ENCODE data around the gene EML4. TPM values are rescaled to one million over a fixed set of nuclear protein-coding genes. Genes with fewer than 3 reads are reported as not detected.
"Not testable (repeated sequence)": the region's sequence is repeated elsewhere in the genome, so short reads cannot be mapped to it uniquely, and the experiment has no call there.

Gene EML4
- total RNA-seq: 37.7 TPM

GRCh38 chr2:42169100-42169873, at the start of gene EML4:
Gene EML4 (plus strand): TSS chr2:42169353. CDS start chr2:42169612, 259 bp downstream.
- peak; percentile 96 for DNase-seq

DNA sequence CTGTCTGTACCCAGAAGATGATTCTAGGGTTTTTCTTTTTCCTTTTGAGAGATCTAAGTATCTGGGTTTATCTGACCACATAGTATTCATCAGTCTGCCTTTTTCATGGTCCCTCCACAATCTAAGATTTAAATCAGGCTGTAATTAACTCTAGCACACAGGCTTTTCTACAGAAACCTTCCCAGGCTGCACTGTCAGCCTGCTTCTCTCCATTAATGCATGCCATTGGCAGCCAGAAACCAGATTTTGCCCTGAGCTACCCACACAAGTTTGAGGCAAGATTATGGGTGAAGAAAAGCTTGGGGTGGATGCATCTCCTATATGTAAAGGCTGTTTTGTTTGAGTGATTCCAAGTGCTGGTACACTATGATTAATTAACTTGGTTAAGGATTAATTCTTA, 45.7 kb upstream of the EML4 start:
- DNase-seq: no peak

DNA sequence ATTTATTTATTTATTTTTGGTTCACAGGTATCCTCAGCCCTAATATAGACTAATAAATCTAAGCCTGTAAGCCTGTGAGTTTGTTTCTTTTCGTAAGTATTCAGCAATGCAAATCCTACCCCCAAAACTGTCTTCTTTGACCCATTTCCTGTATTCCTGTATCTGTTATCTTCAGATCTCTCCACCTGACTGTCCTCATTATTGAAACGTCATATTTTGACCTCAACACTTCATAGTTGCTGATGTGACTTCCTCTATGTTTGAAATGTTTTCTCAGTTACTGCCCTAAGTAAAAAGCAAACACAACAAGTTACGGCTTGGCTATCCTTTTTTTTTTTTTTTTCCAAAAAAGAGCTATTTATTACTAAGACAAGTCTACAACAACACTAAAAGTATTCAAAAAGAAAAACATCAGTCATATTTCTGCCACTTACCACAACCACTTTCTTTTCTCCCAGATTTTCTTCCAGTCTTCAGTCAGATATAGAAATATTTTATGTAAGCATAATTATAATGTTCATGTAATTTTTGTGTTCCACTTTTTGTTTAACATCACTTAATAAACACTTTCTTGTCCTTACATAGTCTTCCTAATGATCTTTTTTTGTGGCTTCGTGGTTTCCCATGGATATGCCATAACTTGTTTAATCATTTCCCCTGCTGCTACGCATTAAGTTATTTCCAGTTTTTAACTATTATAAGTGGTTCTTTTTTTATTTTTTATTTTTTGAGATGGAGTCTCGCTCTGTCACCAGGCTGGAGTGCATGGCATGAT, 45.0 kb upstream of the EML4 start:
- no peak for DNase-seq

DNA sequence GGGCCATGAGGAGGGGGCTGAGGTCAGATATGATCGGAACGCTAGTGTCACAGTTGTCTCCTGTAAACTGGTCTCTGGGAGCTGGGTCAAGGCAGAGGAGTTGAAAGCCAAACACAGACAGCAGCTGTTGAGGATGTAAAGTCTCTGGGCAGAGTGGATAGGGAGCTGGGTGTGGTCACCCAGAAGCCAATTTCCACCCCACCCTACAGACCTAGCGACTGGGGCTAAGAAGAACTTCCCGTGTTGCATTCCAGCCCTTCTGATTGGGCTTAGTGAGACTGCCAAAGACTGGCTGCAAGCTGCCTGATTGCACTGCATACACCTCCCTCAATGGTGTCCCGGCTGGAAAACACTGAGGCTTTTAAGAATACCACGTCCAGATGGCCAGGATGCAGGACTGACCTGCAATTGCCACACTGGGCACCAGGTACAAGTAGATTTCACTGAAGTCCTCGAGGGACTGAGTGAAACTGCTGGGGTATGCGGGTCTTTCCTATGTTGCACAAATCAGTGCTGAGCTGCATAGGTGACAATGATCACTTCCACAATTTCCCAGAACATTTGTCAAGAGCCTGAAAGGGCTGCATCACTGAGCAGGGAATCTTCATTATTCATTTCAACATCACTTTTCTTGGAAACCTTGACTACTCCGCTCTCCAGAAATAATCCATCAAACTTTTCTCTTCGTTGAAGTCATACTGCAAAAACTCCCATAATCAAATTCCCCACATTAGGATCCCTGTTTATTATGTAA, 43.1 kb upstream of the EML4 start:
- peak; percentile 86 for DNase-seq

DNA sequence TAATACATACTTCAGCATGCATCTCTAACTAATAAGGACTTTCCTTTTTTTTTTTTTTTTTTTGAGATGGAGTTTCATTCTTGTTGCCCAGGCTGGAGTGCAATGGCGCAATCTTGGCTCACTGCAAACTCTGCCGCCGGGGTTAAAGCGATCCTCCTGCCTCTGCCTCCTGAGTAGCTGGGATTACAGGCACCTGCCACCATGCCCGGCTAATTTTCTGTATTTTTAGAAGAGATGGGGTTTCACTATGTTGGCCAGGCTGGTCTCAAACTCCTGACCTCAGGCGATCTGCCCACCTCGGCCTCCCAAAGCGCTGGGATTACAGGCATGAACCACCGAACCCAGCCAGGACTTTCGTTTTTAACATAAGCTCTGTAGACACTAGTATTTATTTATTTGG, 42.3 kb upstream of the EML4 start:
- not testable (repeated sequence) for DNase-seq

DNA sequence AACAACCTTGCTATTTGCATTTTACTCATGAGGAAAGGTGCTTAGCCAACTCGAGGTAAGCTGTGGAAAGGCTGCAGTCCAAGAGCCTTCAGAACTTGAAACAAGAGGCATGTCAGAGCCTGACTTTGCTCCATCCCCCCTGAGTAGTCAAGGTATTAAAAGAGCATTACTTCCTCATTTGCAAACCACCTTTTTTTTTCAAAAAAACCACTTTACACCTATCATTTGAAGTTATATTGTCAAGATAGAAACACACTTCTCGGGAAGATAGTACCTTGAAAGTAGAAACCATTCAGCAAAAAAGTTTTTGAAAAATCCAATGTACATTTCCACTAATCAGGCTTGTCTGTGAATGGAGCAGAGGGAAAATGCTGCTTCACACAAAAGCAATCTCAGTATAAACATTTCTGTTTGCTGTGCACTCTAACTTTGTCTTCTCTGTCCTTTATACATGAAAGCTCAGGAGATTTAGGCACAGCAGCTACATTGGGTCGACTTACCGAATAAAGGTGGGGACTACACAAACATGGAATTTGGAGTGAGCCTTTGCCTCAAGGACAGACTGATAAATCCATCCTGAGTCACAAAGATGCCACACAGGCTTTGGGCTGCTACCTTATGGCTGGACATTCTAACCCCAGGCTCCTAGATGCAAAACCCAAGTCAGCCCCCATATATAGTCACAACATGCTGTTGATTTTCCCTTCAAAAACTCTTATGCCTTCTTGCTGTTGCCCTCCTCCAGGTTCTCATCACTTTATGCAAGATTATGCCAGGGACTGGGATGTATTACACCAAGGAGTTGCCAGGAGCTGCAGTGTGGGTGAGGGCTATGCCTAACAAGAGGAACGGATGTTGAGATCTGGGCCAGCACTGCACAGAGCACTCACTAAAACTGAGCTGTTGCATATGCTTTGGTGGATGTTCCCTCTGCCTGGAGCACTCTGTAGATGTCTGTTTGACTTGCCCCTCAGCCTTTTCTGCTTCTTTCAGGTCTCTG, 41.4 kb upstream of the EML4 start:
- no peak for DNase-seq

GRCh38 chr2:42128721-42129486, 40.2 kb upstream of the EML4 start:
- DNase-seq: peak; percentile 45

- DNase-seq: no peak
These were observed 39.7 kb upstream of the EML4 start for GRCh38 chr2:42129487-42129852.

GRCh38 chr2:42129947-42130346, 39.2 kb upstream of the EML4 start:
- no peak for DNase-seq

- not testable (repeated sequence) for DNase-seq
These were observed 38.3 kb upstream of the EML4 start for GRCh38 chr2:42130858-42131257.

DNA sequence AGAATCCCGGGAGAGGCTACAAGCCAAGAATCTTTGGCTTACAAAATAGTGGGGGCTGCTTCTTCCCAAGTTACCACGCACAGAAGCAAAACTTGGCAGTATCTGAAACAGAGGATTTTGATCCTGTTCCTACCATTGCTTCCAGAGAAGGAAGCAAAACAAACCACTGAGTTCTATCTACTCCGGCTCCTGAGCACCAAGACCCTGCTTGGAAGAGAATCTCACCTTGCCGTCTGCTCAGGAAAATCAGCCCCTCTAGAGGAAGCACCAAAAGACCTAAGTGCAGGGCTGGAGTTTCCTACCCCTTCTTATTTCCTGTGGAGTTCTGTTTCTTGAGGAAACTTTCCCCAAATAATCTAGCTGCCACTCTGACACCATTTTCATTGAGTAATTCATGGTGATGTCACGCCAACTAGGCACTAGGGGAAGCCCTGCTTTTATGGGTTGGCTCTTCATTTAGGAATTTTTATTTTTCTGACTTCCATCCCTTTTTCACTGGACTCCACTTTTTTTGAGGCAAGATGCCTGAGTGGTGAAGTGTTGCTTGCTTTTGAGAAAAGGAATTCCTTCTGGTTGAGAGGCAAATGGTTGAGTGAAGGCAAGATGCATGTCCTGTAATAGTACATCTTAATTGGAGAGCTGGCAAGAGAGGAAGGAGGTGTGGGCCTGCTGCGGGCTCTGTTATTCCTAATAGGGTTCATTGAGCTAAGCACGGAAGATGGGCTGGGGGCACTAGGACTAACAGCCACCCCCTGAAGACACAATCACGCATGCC, 36.8 kb upstream of the EML4 start:
- DNase-seq: peak; percentile 54

- DNase-seq: peak; percentile 84
These were observed 36.0 kb upstream of the EML4 start for GRCh38 chr2:42132966-42133641.

GRCh38 chr2:42133771-42134195, 35.4 kb upstream of the EML4 start:
- DNase-seq: no peak

DNA sequence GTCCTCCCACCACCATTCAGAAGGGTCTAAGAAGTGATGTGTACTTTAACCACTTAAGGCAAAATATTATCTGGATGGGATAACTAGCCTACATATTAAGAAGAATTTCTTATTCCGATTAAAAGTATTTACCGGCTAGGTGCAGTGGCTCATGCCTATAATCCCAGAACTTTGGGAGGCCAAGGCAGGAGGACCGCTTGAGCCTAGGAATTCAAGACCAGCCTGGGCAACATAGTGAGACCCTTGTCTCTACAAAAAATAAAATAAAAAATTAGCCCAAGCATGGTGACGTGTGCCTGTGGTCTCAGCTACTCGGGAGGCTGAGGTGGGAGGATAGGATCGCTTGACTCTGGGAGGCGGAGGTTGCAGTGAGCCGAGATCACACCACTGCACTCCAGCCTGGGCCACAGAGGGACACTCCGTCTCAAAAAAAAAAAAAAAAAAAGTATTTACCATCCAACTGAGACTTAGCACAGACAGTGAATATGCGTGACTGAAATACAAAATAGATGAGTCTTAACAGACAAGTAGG, 34.7 kb upstream of the EML4 start:
- DNase-seq: not testable (repeated sequence)

DNA sequence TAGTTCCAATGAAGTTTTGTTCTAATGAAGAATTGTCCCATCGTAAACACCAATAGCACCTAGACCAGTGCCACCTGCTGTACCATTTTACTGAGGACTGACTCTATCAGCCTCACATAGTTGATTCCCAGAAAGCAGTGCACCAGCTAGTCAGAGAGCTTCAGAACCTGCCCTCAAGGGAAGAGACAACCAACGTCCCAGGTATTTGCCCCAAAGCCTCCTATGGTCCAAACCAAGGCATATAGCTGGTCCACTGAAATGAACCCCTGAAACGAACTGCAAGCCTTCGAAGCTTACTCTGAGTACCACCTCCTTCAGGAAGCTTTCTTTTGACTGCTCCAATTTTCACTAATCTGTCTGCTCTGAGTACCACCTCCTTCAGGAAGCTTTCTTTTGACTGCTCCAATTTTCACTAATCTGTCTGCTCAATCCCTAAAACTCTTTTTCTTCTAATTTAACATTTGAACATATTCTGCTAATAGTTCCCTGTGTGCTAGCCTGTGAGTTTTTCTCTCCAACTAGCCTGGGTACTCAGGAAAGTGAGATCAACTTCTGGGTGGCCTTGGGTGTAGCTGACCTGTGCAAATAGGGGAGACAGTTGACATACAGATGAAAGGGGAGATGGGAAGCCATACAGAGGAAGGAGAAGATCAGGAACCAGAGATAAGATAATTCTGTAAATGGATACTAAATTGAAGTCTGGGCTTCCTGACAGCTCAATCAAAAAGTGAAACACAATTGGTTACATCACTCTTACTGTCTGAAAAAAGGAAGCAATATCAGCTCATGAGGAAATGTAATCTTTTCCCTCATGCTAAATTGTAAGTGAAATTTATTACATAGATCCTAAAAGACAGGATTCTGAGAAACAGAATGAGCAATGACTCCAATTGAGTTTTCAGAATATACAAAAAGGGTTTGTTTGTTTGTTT, 33.5 kb upstream of the EML4 start:
- no peak for DNase-seq

- DNase-seq: no peak
These were observed 32.4 kb upstream of the EML4 start for GRCh38 chr2:42136782-42137124.

DNA sequence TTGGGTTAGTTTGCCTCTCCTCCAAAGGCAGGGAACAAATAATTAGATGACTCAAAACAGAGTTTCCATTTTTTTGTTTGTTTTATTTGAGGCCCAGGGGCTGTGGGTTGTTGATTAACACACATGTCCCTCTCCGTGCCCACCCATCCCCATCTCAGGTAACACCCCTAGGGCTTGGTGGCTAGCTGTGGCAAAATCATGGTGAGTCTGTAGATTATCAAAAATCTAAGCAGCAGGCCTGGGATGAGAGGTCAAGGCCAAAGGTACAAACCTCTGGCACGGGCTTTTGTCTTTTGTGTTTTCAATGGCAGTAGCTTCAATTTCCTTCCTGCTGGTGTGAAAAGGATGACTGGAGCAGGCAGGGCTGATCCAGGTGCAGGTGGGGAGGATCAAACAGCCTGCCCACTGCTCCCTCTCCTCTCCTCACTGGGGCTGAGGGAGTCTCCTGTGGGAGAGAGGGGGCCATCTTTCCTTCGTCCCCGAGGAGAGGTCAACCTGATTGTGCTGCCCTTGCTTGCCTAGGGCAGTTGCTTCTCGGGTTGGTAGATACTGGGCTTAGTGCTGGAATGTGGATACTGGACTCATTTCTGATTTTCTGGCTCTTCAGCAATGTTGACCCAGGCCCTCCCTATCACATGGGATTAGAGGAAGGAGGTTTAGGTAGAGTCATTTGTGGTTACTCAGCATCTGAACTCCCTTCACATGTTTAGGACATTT, 31.9 kb upstream of the EML4 start:
- DNase-seq: no peak
